ENCODE measurements around the gene GAB3.

DNA sequence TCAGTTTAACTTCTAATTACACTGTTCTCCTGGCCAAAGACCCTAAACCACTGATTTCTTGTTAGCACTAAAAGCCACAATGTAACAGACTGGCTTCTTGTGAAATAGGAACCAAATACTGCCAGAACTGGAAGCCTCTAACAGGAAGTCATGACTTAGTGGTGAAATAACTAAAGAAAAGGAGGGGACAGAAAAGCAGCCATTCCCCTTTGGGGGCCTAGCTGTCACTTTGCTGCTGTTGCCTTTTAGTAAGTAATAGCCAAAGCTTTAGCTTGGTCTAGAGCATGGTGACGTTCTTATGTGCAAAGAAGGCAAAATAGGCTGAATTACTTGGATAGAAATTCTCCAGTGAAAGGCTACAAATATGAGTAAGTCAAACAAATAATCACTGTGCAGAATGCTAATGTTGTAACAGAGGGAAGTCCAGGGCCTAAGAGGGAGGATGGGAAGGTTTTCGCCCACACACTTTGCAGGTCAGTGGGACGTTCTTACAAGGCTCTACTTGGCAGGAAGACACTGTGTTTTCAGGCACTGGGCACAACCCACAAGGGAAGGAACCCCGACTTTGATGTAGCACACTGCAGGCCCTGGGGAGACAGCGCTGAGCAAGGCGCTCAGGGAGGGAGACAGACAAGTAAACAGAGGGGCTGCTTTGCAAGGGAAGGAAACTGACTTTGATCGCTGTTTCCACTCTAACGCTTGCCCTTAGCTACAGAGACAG, 16.7 kb downstream of the GAB3 start:
- TF ChIP-seq TP53 (CRISPR knock-in tag; IDR thresholded peaks at IDR 0.05) = no peak
- TF ChIP-seq NFE2L2 (conservative IDR thresholded peaks at IDR 0.05; ENCODE audit: low read length) = no peak
- TF ChIP-seq POLR2A (IDR thresholded peaks at IDR 0.05; ENCODE audit: low read length) = no peak
- TF ChIP-seq POLR2AphosphoS2 (conservative IDR thresholded peaks at IDR 0.05; ENCODE audit: low read length) = no peak
- TF ChIP-seq, protein P1, sequence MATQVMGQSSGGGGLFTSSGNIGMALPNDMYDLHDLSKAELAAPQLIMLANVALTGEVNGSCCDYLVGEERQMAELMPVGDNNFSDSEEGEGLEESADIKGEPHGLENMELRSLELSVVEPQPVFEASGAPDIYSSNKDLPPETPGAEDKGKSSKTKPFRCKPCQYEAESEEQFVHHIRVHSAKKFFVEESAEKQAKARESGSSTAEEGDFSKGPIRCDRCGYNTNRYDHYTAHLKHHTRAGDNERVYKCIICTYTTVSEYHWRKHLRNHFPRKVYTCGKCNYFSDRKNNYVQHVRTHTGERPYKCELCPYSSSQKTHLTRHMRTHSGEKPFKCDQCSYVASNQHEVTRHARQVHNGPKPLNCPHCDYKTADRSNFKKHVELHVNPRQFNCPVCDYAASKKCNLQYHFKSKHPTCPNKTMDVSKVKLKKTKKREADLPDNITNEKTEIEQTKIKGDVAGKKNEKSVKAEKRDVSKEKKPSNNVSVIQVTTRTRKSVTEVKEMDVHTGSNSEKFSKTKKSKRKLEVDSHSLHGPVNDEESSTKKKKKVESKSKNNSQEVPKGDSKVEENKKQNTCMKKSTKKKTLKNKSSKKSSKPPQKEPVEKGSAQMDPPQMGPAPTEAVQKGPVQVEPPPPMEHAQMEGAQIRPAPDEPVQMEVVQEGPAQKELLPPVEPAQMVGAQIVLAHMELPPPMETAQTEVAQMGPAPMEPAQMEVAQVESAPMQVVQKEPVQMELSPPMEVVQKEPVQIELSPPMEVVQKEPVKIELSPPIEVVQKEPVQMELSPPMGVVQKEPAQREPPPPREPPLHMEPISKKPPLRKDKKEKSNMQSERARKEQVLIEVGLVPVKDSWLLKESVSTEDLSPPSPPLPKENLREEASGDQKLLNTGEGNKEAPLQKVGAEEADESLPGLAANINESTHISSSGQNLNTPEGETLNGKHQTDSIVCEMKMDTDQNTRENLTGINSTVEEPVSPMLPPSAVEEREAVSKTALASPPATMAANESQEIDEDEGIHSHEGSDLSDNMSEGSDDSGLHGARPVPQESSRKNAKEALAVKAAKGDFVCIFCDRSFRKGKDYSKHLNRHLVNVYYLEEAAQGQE (IDR thresholded peaks at IDR 0.05) = no peak
- TF ChIP-seq, protein P2, sequence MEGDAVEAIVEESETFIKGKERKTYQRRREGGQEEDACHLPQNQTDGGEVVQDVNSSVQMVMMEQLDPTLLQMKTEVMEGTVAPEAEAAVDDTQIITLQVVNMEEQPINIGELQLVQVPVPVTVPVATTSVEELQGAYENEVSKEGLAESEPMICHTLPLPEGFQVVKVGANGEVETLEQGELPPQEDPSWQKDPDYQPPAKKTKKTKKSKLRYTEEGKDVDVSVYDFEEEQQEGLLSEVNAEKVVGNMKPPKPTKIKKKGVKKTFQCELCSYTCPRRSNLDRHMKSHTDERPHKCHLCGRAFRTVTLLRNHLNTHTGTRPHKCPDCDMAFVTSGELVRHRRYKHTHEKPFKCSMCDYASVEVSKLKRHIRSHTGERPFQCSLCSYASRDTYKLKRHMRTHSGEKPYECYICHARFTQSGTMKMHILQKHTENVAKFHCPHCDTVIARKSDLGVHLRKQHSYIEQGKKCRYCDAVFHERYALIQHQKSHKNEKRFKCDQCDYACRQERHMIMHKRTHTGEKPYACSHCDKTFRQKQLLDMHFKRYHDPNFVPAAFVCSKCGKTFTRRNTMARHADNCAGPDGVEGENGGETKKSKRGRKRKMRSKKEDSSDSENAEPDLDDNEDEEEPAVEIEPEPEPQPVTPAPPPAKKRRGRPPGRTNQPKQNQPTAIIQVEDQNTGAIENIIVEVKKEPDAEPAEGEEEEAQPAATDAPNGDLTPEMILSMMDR (IDR thresholded peaks at IDR 0.05) = no peak
- no peak for TF ChIP-seq RAD21 (conservative IDR thresholded peaks at IDR 0.05 in 1 of 2, IDR thresholded peaks at IDR 0.05 in 1 of 2)
- TF ChIP-seq CHD4 (IDR thresholded peaks at IDR 0.05; ENCODE audit: borderline replicate concordance) = no peak
- TF ChIP-seq KDM5A (IDR thresholded peaks at IDR 0.05) = no peak
- TF ChIP-seq, protein P3, sequence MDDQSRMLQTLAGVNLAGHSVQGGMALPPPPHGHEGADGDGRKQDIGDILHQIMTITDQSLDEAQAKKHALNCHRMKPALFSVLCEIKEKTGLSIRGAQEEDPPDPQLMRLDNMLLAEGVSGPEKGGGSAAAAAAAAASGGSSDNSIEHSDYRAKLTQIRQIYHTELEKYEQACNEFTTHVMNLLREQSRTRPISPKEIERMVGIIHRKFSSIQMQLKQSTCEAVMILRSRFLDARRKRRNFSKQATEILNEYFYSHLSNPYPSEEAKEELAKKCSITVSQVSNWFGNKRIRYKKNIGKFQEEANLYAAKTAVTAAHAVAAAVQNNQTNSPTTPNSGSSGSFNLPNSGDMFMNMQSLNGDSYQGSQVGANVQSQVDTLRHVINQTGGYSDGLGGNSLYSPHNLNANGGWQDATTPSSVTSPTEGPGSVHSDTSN (IDR thresholded peaks at IDR 0.05) = no peak
- no peak for TF ChIP-seq CHD2 (IDR thresholded peaks at IDR 0.05; ENCODE audit: low read length, partially characterized antibody)
- TF ChIP-seq EHMT2 (IDR thresholded peaks at IDR 0.05; ENCODE audit: low read depth) = no peak
- no peak for TF ChIP-seq HOXB5 (CRISPR knock-in tag; IDR thresholded peaks at IDR 0.05)
- TF ChIP-seq EP300 (IDR thresholded peaks at IDR 0.05) = no peak

Data from A549 (cell line).